Keratinocyte (primary cell): ENCODE data around the gene HAUS2.

Experiments used
- CTCF ChIP-seq, 3 experiments: IDR thresholded peaks in 1 of 3; conservative IDR thresholded peaks in 1 of 3; optimal IDR thresholded peaks in 1 of 3; 2 replicates in 2 of 3; 3 replicates in 1 of 3; pipeline versions ENCODE3 to v1.5.1; 2011; ENCODE audit warnings: low read length in 3 of 3, mild to moderate bottlenecking in 3 of 3, moderate library complexity in 2 of 3, control low read depth in 1 of 3, inconsistent platforms in 1 of 3; ENCODE audit not compliant: insufficient read depth in 2 of 3; ENCODE audit errors: extremely low read depth in 1 of 3
- EZH2 ChIP-seq: IDR thresholded peaks from one replicate; pipeline ENCODE4 v1.6.1; 2012; ENCODE audit warnings: inconsistent platforms, mild to moderate bottlenecking, low read length, moderate library complexity

DNA sequence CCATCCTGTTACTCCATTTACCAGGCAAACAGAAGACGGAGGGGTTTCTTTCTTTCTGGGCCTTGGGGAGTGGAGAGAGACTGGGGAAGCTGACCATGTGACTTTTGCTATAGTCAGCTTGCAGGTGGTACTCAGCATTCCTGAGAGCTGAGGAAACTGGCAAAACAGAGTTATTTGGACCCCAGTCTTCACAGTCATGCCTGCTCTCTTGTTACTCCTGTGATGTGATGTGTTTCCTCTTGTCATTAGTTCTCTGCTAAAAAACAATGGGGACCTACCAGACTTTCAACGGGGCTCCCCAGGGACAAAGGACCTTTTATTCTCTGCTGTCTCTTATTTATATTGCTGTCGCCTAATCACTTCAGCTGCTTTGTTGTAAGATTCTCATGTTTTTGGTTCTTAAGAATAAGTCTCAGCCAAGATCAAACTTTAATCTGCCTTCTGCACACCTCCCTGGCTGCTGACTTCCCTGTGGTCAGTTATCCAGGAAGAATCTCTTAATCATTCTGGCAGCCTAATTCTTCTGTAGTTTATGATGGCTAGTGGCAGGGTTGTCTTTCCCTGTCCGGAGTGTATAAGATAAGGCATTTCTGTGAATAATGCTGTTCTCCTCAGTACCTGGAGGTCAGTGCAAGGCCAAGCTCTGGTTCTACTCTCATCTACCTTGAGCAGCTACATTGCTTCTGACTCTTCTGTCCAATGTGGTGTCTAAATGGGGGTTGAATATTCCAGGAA is 35.6 kb downstream of the HAUS2 start:
- TF ChIP-seq CTCF (optimal IDR thresholded peaks at IDR 0.05 in 1 of 3, IDR thresholded peaks at IDR 0.05 in 1 of 3, conservative IDR thresholded peaks at IDR 0.05 in 1 of 3; ENCODE audit: extremely low read depth in 1 of 3, insufficient read depth in 2 of 3, low read length in 3 of 3): no peak
- TF ChIP-seq EZH2: no peak
